H9 (cell line): ENCODE results near the gene ATP6V0B. TPM values are rescaled to one million over a fixed set of nuclear protein-coding genes. Genes with fewer than 3 reads are reported as not detected.

ENCODE experiments used
- DNase-seq: peaks from one replicate; pipeline ENCODE4 v3.0.0-alpha.2; 2017
- H2AFZ ChIP-seq: one replicate; pipeline ENCODE4 v1.6.1; 2013; ENCODE audit warnings: mild to moderate bottlenecking, low read length, control low read depth, moderate library complexity
- H2AK5ac ChIP-seq: 2 replicates; pipeline ENCODE4 v1.6.1; 2013; ENCODE audit warnings: low read length, control low read depth, mixed read lengths; ENCODE audit not compliant: insufficient read length
- H2BK120ac ChIP-seq: one replicate; pipeline ENCODE4 v1.6.1; 2013; ENCODE audit warnings: low read depth, mild to moderate bottlenecking, low read length, control low read depth, inconsistent platforms; ENCODE audit not compliant: poor library complexity, severe bottlenecking
- H2BK12ac ChIP-seq: 2 replicates; pipeline ENCODE4 v1.6.1; 2013; ENCODE audit warnings: low read length, control low read depth, mixed read lengths, low read depth; ENCODE audit not compliant: insufficient read length
- H2BK15ac ChIP-seq: 2 replicates; pipeline ENCODE4 v1.6.1; 2013; ENCODE audit warnings: low read depth, low read length, control low read depth
- H2BK20ac ChIP-seq: one replicate; pipeline ENCODE4 v1.6.1; 2013; ENCODE audit warnings: low read depth, mild to moderate bottlenecking, low read length, control low read depth, inconsistent platforms; ENCODE audit not compliant: poor library complexity, severe bottlenecking
- H2BK5ac ChIP-seq: 2 replicates; pipeline ENCODE4 v1.6.1; 2013; ENCODE audit warnings: low read length, control low read depth, mixed read lengths; ENCODE audit not compliant: insufficient read length
- H3K14ac ChIP-seq: 2 replicates; pipeline ENCODE4 v1.6.1; 2013; ENCODE audit warnings: low read length, control low read depth; ENCODE audit not compliant: insufficient read depth
- H3K18ac ChIP-seq: 2 replicates; pipeline ENCODE4 v1.6.1; 2013; ENCODE audit warnings: low read depth, mild to moderate bottlenecking, mixed read lengths, low read length, control low read depth; ENCODE audit not compliant: insufficient read length
- H3K23ac ChIP-seq: 2 replicates; pipeline ENCODE4 v1.6.1; 2013; ENCODE audit warnings: low read length, control low read depth, mixed read lengths, low read depth; ENCODE audit not compliant: insufficient read length
- H3K23me2 ChIP-seq: 2 replicates; pipeline ENCODE4 v1.6.1; 2013; ENCODE audit warnings: low read depth, mild to moderate bottlenecking, mixed read lengths, low read length, control low read depth; ENCODE audit not compliant: insufficient read length, poor library complexity, severe bottlenecking
- H3K27ac ChIP-seq: 2 replicates; pipeline ENCODE4 v1.5.1; 2013; ENCODE audit warnings: low read length, control low read depth, mixed read lengths, low read depth; ENCODE audit not compliant: insufficient read length
- H3K27me3 ChIP-seq: 2 replicates; pipeline ENCODE4 v1.6.1; 2013; ENCODE audit warnings: low read length, control low read depth, inconsistent platforms; ENCODE audit not compliant: insufficient read depth
- H3K4ac ChIP-seq: 2 replicates; pipeline ENCODE4 v1.6.1; 2013; ENCODE audit warnings: low read depth, mild to moderate bottlenecking, control low read depth, inconsistent platforms, low read length, moderate library complexity
- H3K4me1 ChIP-seq: 2 replicates; pipeline ENCODE4 v1.6.1; 2013; ENCODE audit warnings: low read length, control low read depth, inconsistent platforms; ENCODE audit not compliant: insufficient read depth
- H3K4me2 ChIP-seq: 2 replicates; pipeline ENCODE4 v1.6.1; 2013; ENCODE audit warnings: low read length, control low read depth, mixed read lengths; ENCODE audit not compliant: insufficient read length, insufficient read depth
- H3K56ac ChIP-seq: 2 replicates; pipeline ENCODE4 v1.6.1; 2013; ENCODE audit warnings: low read depth, mild to moderate bottlenecking, mixed read lengths, low read length, control low read depth; ENCODE audit not compliant: insufficient read length
- H3K79me1 ChIP-seq: 2 replicates; pipeline ENCODE4 v1.6.1; 2013; ENCODE audit warnings: low read depth, mild to moderate bottlenecking, moderate library complexity, low read length, control low read depth, inconsistent platforms; ENCODE audit not compliant: insufficient read depth, poor library complexity, severe bottlenecking
- H3K79me2 ChIP-seq: 2 replicates; pipeline ENCODE4 v1.6.1; 2013; ENCODE audit warnings: low read length, control low read depth, inconsistent platforms; ENCODE audit not compliant: insufficient read depth
- H3K9ac ChIP-seq: 2 replicates; pipeline ENCODE4 v1.6.1; 2013; ENCODE audit warnings: low read length, control low read depth, mixed read lengths; ENCODE audit not compliant: insufficient read length; ENCODE audit errors: extremely low read depth
- H3K9me3 ChIP-seq: one replicate; pipeline ENCODE4 v1.6.1; 2013; ENCODE audit warnings: low read depth, low read length, inconsistent platforms; ENCODE audit not compliant: control insufficient read depth
- H3T11ph ChIP-seq: one replicate; pipeline ENCODE4 v1.6.1; 2013; ENCODE audit warnings: mild to moderate bottlenecking, low read length, control low read depth, inconsistent platforms
- H4K20me1 ChIP-seq: one replicate; pipeline ENCODE4 v1.6.1; 2013; ENCODE audit not compliant: control insufficient read depth, insufficient read length, insufficient read depth
- H4K5ac ChIP-seq: 2 replicates; pipeline ENCODE4 v1.6.1; 2013; ENCODE audit warnings: low read depth, mild to moderate bottlenecking, mixed read lengths, low read length, control low read depth; ENCODE audit not compliant: insufficient read length
- H4K8ac ChIP-seq: replicated peaks from 2 replicates; pipeline ENCODE4 v1.6.1; 2013; ENCODE audit warnings: low read length, control low read depth, mixed read lengths, low read depth; ENCODE audit not compliant: insufficient read length
- H4K91ac ChIP-seq: 2 replicates; pipeline ENCODE4 v1.6.1; 2013; ENCODE audit warnings: low read depth, mild to moderate bottlenecking, moderate library complexity, mixed read lengths, low read length, control low read depth; ENCODE audit not compliant: insufficient read length
- H3K27ac Mint-ChIP-seq, 3 experiments: 2 replicates in 2 of 3; 3 replicates in 1 of 3; pipeline ENCODE4 v1.8.0; 2020 to 2021; ENCODE audit warnings: mixed read lengths in 3 of 3, mild to moderate bottlenecking in 1 of 3, moderate library complexity in 1 of 3
- H3K27me3 Mint-ChIP-seq: 2 replicates; pipeline ENCODE4 v1.8.0; 2021; ENCODE audit warnings: low read depth, mild to moderate bottlenecking, moderate library complexity, mixed read lengths
- H3K36me3 Mint-ChIP-seq, 3 experiments: 2 replicates in 2 of 3; 3 replicates in 1 of 3; pipeline ENCODE4 v1.8.0; 2020 to 2021; ENCODE audit warnings: low read depth in 3 of 3, mixed read lengths in 3 of 3; ENCODE audit not compliant: insufficient read depth in 1 of 3
- H3K4me1 Mint-ChIP-seq, 2 experiments: 2 replicates each; pipeline ENCODE4 v1.8.0; 2020; ENCODE audit warnings: mixed read lengths in 2 of 2
- H3K4me3 Mint-ChIP-seq, 2 experiments: 2 replicates in 1 of 2; 3 replicates in 1 of 2; pipeline ENCODE4 v1.8.0; 2020 to 2021; ENCODE audit warnings: mild to moderate bottlenecking in 2 of 2, mixed read lengths in 2 of 2, moderate library complexity in 1 of 2
- H3K9me3 Mint-ChIP-seq, 2 experiments: 2 replicates in 1 of 2; 3 replicates in 1 of 2; pipeline ENCODE4 v1.8.0; 2020; ENCODE audit warnings: mild to moderate bottlenecking in 2 of 2, mixed read lengths in 2 of 2, moderate library complexity in 1 of 2
- WGBS: extraction: QIAGEN DNeasy Blood & Tissue Kit; methylation state at CpG from one replicate; pipeline ENCODE4 v1.1.7; 2013; ENCODE audit warnings: missing lambda C conversion rate, low lambda C conversion rate, mixed read lengths; ENCODE audit not compliant: insufficient read length; ENCODE audit errors: extremely low coverage; 5-methylcytosine and 5-hydroxymethylcytosine counted together
- total RNA-seq: library from RNA; stranded (reverse); gene quantifications from 2 replicates; pipeline ENCODE4 v1.2.1, GENCODE V29; 2021
- TF ChIP-seq, protein P1 (sequence below): fragments of 200-600 bp; sonication (generic); conservative IDR thresholded peaks from 3 replicates; pipeline ENCODE4 v1.8.0; 2021; ENCODE audit warnings: antibody characterized with exemption, mild to moderate bottlenecking

Gene ATP6V0B
- total RNA-seq, 1 experiment from 2014 or later, result 131 TPM

DNA sequence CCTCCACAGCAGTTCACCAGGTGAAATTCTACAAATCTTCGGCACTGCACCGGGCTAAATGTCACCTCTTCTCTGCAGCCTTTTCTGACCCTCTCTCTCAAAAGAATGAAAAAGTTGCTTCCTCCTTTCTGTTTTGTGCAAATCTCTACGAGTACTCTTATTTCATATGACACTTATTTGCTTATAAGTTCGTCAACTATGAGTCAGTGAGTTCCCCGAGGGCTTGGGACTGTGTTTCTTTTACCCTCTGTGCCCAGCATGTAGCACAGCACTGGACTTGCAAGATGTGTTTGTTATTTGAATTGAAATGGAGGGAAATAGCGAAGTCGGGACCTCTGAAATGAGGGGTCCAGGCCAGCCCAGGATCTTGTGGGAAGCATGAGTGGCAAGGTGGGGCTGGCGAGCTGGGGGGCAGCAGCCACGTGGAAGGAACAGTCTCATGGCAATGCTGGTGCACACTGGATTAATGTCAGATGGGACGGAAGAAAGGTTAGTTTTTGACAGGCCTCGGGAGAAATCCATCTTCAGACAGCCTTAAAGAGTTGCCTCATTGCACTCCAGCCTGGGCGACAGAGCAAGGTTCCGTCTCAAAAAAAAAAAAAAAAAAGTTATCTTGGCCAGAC is 50.3 kb downstream of the ATP6V0B start:
- Histone ChIP-seq H3K14ac (no peak overlapping the region), H3T11ph (no peak overlapping the region), H2AK5ac (no peak overlapping the region), H4K20me1 (no peaks in the 10 kb centered on the region), H4K91ac (no peak overlapping the region), H3K79me2 (no peaks in the 10 kb centered on the region), H3K56ac (no peak overlapping the region), H3K4me1 (peaks cover 2% of the 10 kb centered on the region; the same call in 1 of the 2 replicates), H3K23ac (no peak overlapping the region), H3K18ac (no peak overlapping the region), H2AFZ (no peak overlapping the region), H2BK5ac (no peak overlapping the region), H2BK120ac (no peak overlapping the region), H3K23me2 (peaks cover 7% of the 10 kb centered on the region), H3K27me3 (no peaks in the 10 kb centered on the region), H3K9me3 (no peaks in the 10 kb centered on the region), H3K27ac (no peak overlapping the region), H2BK20ac (no peak overlapping the region), H3K4me2 (no peak overlapping the region), H4K8ac (no peak overlapping the region), H3K4ac (no peak overlapping the region), H2BK12ac (no peak overlapping the region), H2BK15ac (no peak overlapping the region), H4K5ac (no peak overlapping the region), H3K9ac (no peak overlapping the region), H3K79me1 (no peaks in the 10 kb centered on the region)
- Mint-ChIP-seq H3K4me1 (peaks cover 23 to 24% of the 10 kb centered on the region in 2 experiments), H3K27ac (peak overlapping the region in 1 of 3 experiments; percentile 47; a peak in 1 of 7 replicates), H3K36me3 (peaks cover 22 to 51% (median 23%) of the 10 kb centered on the region in 3 experiments), H3K9me3 (no peaks in the 10 kb centered on the region), H3K27me3 (peaks cover 4% of the 10 kb centered on the region), H3K4me3 (no peak overlapping the region)
- no CpG with 5 or more reads among the region's 13 CpGs for WGBS
- TF ChIP-seq, protein P1, sequence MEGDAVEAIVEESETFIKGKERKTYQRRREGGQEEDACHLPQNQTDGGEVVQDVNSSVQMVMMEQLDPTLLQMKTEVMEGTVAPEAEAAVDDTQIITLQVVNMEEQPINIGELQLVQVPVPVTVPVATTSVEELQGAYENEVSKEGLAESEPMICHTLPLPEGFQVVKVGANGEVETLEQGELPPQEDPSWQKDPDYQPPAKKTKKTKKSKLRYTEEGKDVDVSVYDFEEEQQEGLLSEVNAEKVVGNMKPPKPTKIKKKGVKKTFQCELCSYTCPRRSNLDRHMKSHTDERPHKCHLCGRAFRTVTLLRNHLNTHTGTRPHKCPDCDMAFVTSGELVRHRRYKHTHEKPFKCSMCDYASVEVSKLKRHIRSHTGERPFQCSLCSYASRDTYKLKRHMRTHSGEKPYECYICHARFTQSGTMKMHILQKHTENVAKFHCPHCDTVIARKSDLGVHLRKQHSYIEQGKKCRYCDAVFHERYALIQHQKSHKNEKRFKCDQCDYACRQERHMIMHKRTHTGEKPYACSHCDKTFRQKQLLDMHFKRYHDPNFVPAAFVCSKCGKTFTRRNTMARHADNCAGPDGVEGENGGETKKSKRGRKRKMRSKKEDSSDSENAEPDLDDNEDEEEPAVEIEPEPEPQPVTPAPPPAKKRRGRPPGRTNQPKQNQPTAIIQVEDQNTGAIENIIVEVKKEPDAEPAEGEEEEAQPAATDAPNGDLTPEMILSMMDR, result no peak
- no peak for DNase-seq
